ENCODE data around the gene MYH7B. TPM values are rescaled to one million over a fixed set of nuclear protein-coding genes. Genes with fewer than 3 reads are reported as not detected.

Gene MYH7B
- total RNA-seq, 4 donors from 2014 or later, result 0.07 to 0.78 (median 0.16) TPM

DNA sequence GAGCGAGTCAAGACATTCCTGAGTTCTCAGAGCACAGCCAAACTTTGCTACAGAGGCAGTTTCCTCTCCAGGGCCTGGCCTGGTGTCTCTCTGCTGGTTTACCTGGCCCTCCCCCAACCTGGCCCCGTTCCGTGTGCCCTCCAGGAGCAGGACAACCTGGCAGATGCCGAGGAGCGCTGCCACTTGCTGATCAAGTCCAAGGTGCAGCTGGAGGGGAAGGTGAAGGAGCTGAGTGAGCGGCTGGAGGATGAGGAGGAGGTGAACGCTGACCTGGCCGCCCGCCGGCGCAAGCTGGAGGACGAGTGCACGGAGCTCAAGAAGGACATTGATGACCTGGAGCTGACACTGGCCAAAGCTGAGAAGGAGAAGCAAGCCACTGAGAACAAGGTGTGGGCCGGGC is 39.5 kb downstream of the MYH7B start:
- H3K4me1 ChIP-seq, result peaks cover 0 to 16% (median 7%) of the 10 kb centered on the region in 3 donors
- TF ChIP-seq POLR2AphosphoS5 (IDR thresholded peaks at IDR 0.05), result no peak
- no peak for TF ChIP-seq POLR2A (IDR thresholded peaks at IDR 0.05)
- TF ChIP-seq, protein P1, sequence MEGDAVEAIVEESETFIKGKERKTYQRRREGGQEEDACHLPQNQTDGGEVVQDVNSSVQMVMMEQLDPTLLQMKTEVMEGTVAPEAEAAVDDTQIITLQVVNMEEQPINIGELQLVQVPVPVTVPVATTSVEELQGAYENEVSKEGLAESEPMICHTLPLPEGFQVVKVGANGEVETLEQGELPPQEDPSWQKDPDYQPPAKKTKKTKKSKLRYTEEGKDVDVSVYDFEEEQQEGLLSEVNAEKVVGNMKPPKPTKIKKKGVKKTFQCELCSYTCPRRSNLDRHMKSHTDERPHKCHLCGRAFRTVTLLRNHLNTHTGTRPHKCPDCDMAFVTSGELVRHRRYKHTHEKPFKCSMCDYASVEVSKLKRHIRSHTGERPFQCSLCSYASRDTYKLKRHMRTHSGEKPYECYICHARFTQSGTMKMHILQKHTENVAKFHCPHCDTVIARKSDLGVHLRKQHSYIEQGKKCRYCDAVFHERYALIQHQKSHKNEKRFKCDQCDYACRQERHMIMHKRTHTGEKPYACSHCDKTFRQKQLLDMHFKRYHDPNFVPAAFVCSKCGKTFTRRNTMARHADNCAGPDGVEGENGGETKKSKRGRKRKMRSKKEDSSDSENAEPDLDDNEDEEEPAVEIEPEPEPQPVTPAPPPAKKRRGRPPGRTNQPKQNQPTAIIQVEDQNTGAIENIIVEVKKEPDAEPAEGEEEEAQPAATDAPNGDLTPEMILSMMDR (IDR thresholded peaks at IDR 0.05), result no peak
- TF ChIP-seq EP300 (IDR thresholded peaks at IDR 0.05), result no peak
- no peak for ATAC-seq
- 100% methylated on average over 1 of the region's 14 CpGs; no CpG with 5 or more reads in 1 of the 2 donors for WGBS, 2 donors (ENCODE audit: low coverage in 1 of 2)
- H3K9me3 ChIP-seq, result no peaks in the 10 kb centered on the region
- H3K4me3 ChIP-seq, result no peak overlapping the region
- H3K27me3 ChIP-seq, result no peaks in the 10 kb centered on the region
- no peak overlapping the region for H3K27ac ChIP-seq
- peaks cover 0 to 77% of the 10 kb centered on the region in 2 donors for H3K36me3 ChIP-seq

DNA sequence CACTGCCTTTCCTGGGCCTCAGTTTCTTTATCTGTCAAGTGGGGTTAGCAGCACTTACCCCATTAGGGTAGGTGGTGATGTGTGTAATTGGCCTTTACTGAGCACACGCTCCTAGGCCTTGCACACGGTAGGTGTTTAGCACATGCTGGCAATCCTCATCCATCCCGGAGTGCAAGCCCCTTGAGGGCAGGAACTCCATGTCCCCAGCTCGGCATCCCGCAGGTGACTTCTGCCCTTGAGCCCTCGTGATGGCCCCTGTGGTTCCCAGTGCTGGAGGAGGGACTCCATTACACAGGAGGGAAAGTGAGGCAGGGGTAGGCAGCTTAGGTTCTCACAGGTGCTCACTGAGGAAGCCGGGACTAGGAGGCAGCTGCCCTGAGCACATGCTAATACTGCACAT is 40.0 kb downstream of the MYH7B start:
- TF ChIP-seq, protein P1 (IDR thresholded peaks at IDR 0.05), result no peak
- TF ChIP-seq POLR2A (IDR thresholded peaks at IDR 0.05), result no peak
- ATAC-seq, result no peak
- Histone ChIP-seq H3K27me3 (no peaks in the 10 kb centered on the region), H3K36me3 (peaks cover 0 to 82% of the 10 kb centered on the region in 2 donors), H3K4me3 (no peak overlapping the region), H3K9me3 (no peaks in the 10 kb centered on the region), H3K4me1 (peaks cover 0 to 16% (median 7%) of the 10 kb centered on the region in 3 donors), H3K27ac (no peak overlapping the region)
- WGBS, 2 donors (ENCODE audit: low coverage in 1 of 2), result no CpG with 5 or more reads among the region's 7 CpGs

DNA sequence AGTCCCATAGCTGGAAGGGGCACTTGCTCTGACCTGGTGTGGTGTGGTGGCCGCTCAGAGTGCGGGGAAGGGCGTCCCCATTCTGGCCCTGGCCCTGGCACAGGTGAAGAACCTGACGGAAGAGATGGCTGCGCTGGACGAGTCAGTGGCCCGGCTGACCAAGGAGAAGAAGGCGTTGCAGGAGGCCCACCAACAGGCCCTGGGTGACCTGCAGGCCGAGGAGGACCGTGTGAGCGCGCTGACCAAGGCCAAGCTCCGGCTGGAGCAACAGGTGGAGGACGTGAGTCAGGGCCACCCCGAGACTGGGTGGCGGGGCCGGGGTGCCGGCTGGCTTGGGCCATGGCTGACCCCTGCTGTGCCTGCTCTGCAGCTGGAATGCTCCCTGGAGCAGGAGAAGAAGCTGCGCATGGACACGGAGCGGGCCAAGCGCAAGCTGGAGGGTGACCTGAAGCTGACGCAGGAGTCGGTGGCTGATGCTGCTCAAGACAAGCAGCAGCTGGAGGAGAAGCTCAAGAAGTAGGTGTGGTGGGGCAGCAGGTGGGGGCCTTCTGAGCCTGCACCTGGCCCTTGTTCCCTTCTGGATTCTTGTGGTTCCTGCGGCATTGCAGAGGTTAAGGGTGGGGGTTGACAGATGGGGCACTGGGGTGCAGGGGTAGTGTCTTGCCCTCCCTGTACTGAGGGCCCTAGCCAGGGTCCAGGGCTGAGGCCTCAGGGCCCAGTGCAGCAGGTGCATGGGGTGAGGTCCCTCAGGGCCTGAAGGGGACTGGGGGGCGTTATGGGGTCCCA is 40.8 kb downstream of the MYH7B start:
- no peak overlapping the region for H3K27ac ChIP-seq
- ATAC-seq, result no peak
- no peaks in the 10 kb centered on the region for H3K9me3 ChIP-seq
- peaks cover 0 to 89% of the 10 kb centered on the region in 2 donors for H3K36me3 ChIP-seq
- H3K4me3 ChIP-seq, result no peak overlapping the region
- WGBS, 2 donors (ENCODE audit: low coverage in 1 of 2), result 86% methylated on average over 14 of the region's 26 CpGs; no CpG with 5 or more reads in 1 of the 2 donors
- H3K4me1 ChIP-seq, result peaks cover 0 to 16% (median 7%) of the 10 kb centered on the region in 3 donors
- no peak for TF ChIP-seq POLR2AphosphoS5 (IDR thresholded peaks at IDR 0.05)
- TF ChIP-seq, protein P1 (IDR thresholded peaks at IDR 0.05), result no peak
- TF ChIP-seq EP300 (IDR thresholded peaks at IDR 0.05), result no peak
- TF ChIP-seq POLR2A (IDR thresholded peaks at IDR 0.05), result no peak
- no peaks in the 10 kb centered on the region for H3K27me3 ChIP-seq

DNA sequence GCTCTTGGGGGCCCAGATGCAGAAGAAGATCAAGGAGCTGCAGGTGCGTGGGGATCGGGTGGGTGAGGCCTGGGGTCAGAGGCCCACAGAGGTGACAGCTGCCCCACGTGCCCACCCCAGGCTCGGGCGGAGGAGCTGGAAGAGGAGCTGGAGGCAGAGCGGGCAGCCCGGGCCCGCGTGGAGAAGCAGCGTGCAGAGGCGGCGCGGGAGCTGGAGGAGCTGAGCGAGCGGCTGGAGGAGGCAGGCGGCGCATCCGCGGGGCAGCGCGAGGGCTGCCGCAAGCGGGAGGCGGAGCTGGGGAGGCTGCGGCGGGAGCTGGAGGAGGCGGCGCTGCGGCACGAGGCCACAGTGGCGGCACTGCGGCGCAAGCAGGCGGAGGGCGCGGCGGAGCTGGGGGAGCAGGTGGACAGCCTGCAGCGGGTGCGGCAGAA is 41.5 kb downstream of the MYH7B start:
- WGBS, 2 donors (ENCODE audit: low coverage in 1 of 2), result 19 to 33% methylated on average over 1 to 19 of the region's 39 CpGs
- peaks cover 0 to 16% (median 7%) of the 10 kb centered on the region in 3 donors for H3K4me1 ChIP-seq
- no peak for TF ChIP-seq POLR2AphosphoS5 (IDR thresholded peaks at IDR 0.05)
- TF ChIP-seq EP300 (IDR thresholded peaks at IDR 0.05), result no peak
- TF ChIP-seq, protein P1 (IDR thresholded peaks at IDR 0.05), result peak in 1 of 4 experiments; percentile 31
- no peak for TF ChIP-seq POLR2A (IDR thresholded peaks at IDR 0.05)
- peaks cover 0 to 92% of the 10 kb centered on the region in 2 donors for H3K36me3 ChIP-seq
- H3K27me3 ChIP-seq, result no peaks in the 10 kb centered on the region
- no peak overlapping the region for H3K27ac ChIP-seq
- ATAC-seq, result peak; percentile 87
- H3K9me3 ChIP-seq, result no peaks in the 10 kb centered on the region
- H3K4me3 ChIP-seq, result peak overlapping the region in 1 of 2 donors; percentile 16

DNA sequence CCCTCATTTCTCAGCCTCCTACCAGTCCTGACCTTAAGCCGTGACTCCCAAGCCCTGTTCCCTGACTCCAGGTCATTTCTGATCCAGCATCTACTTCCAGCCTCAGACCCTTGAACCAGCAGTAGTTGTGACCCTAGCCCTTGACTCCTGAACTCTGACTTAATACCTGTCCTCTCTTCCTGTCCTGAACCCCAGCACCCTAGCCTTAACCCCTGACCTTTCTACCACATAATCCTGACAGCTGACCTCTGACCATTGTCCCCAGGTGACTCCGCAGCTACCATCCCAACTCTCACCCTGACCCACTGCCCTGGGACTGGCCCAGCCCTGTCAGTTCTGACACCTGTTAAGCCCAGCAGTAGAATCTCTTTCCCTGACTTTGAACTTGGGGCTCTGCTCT is 42.1 kb downstream of the MYH7B start:
- no peak for ATAC-seq
- no peaks in the 10 kb centered on the region for H3K27me3 ChIP-seq
- 92 to 100% methylated on average over 2 of the region's 2 CpGs for whole genome bisulfite sequencing, 2 donors (ENCODE audit: low coverage in 1 of 2)
- H3K27ac ChIP-seq, result peak overlapping the region in 1 of 4 donors; percentile 6
- no peak for TF ChIP-seq POLR2AphosphoS5 (IDR thresholded peaks at IDR 0.05)
- TF ChIP-seq, protein P1 (IDR thresholded peaks at IDR 0.05), result no peak
- no peak for TF ChIP-seq POLR2A (IDR thresholded peaks at IDR 0.05)
- no peak for TF ChIP-seq EP300 (IDR thresholded peaks at IDR 0.05)
- H3K9me3 ChIP-seq, result no peaks in the 10 kb centered on the region
- H3K4me1 ChIP-seq, result peaks cover 0 to 16% (median 7%) of the 10 kb centered on the region in 3 donors
- no peak overlapping the region for H3K4me3 ChIP-seq
- H3K36me3 ChIP-seq, result peaks cover 0 to 96% of the 10 kb centered on the region in 2 donors

Measured in gastroesophageal sphincter (tissue), 4 donors.